SK-N-SH (cell line): ENCODE data around the gene CRYBA1. TPM values are rescaled to one million over a fixed set of nuclear protein-coding genes. Genes with fewer than 3 reads are reported as not detected.

Experiments
- CTCF ChIA-PET: fragments of 300-600, 350-600 bp; formaldehyde crosslinking; extraction: SDS; loops from one replicate; lab custom pipeline; 2021; lab: Yijun Ruan, JAX
- POLR2A ChIA-PET: fragments of 350-600 bp; sonication (Branson Sonifier 250); formaldehyde crosslinking; extraction: SDS; loops from one replicate; lab custom pipeline; 2020; ENCODE audit warnings: antibody characterized with exemption, inconsistent platforms; lab: Yijun Ruan, JAX
- DNase-seq: peaks from one replicate; pipeline ENCODE4 v3.0.0; 2012
- H2AFZ ChIP-seq: fragments of 200-600 bp; sonication (generic); 2 replicates; pipeline ENCODE4 v1.8.1; 2016; ENCODE audit warnings: antibody characterized with exemption, mild to moderate bottlenecking, low read depth
- H3F3A ChIP-seq: fragments of 200-600 bp; sonication (generic); replicated peaks from 2 replicates; pipeline ENCODE3; 2016; ENCODE audit warnings: antibody characterized with exemption, mild to moderate bottlenecking; ENCODE audit not compliant: insufficient read depth
- H3K27ac ChIP-seq, 2 experiments: fragments of 200-500 bp in 1 of 2; fragments of 200-600 bp in 1 of 2; sonication (Bioruptor generic) in 1 of 2; sonication (generic), shearing (Covaris generic) in 1 of 2; 2 replicates each; pipeline versions ENCODE4 v1.5.1 to v1.6.1; 2014 to 2016; ENCODE audit warnings: low read depth in 2 of 2, inconsistent platforms in 1 of 2, low read length in 1 of 2, mild to moderate bottlenecking in 1 of 2, mixed read lengths in 1 of 2
- H3K27me3 ChIP-seq: fragments of 200-600 bp; sonication (generic), shearing (Covaris generic); 2 replicates; pipeline ENCODE4 v1.6.1; 2016; ENCODE audit warnings: mixed run types; ENCODE audit not compliant: insufficient read depth
- H3K36me3 ChIP-seq, 2 experiments: fragments of 200-500 bp in 1 of 2; fragments of 200-600 bp in 1 of 2; sonication (Bioruptor generic) in 1 of 2; sonication (generic) in 1 of 2; replicated peaks in 1 of 2; 2 replicates each; pipeline versions ENCODE3 to v1.5.1; 2014 to 2016; ENCODE audit warnings: low read length in 1 of 2, mild to moderate bottlenecking in 1 of 2; ENCODE audit not compliant: insufficient read depth in 2 of 2, control insufficient read depth in 1 of 2
- H3K4me1 ChIP-seq, 2 experiments: fragments of 200-500 bp in 1 of 2; fragments of 200-600 bp in 1 of 2; sonication (Bioruptor generic) in 1 of 2; sonication (generic), shearing (Covaris generic) in 1 of 2; 2 replicates each; pipeline versions ENCODE4 v1.5.1 to v1.6.1; 2014 to 2016; ENCODE audit warnings: low read depth in 1 of 2, low read length in 1 of 2, mixed run types in 1 of 2; ENCODE audit not compliant: insufficient read depth in 2 of 2, control insufficient read depth in 1 of 2
- H3K4me2 ChIP-seq: fragments of 200-600 bp; sonication (generic), shearing (Covaris generic); 2 replicates; pipeline ENCODE4 v1.6.1; 2017; ENCODE audit warnings: mixed run types
- H3K4me3 ChIP-seq, 2 experiments: fragments of 200-500 bp in 1 of 2; fragments of 200-600 bp in 1 of 2; sonication (Bioruptor generic) in 1 of 2; sonication (generic), shearing (Covaris generic) in 1 of 2; 2 replicates each; pipeline versions ENCODE4 v1.5.1 to v1.8.1; 2014 to 2016; ENCODE audit warnings: low read depth in 2 of 2, inconsistent platforms in 1 of 2, low read length in 1 of 2, mild to moderate bottlenecking in 1 of 2, mixed read lengths in 1 of 2, moderate library complexity in 1 of 2
- H3K79me2 ChIP-seq: fragments of 200-600 bp; sonication (generic); 2 replicates; pipeline ENCODE4 v1.8.1; 2017; ENCODE audit warnings: mild to moderate bottlenecking; ENCODE audit not compliant: insufficient read depth
- H3K9ac ChIP-seq: fragments of 200-600 bp; sonication (generic); 2 replicates; pipeline ENCODE4 v1.6.1; 2017; ENCODE audit warnings: mixed run types
- H3K9me2 ChIP-seq: fragments of 200-600 bp; sonication (generic); 2 replicates; pipeline ENCODE4 v1.6.1; 2017; ENCODE audit warnings: mixed run types
- H3K9me3 ChIP-seq: fragments of 200-600 bp; sonication (generic); 2 replicates; pipeline ENCODE4 v1.6.1; 2017; ENCODE audit warnings: mixed run types, mild to moderate bottlenecking, moderate library complexity
- H4K20me1 ChIP-seq: fragments of 200-600 bp; sonication (generic); 2 replicates; pipeline ENCODE4 v1.6.1; 2017; ENCODE audit warnings: mild to moderate bottlenecking, mixed run types; ENCODE audit not compliant: insufficient read depth
- CHD2 ChIP-seq: fragments of 150-350 bp; IDR thresholded peaks from 2 replicates; pipeline ENCODE4 v1.6.1; 2018; ENCODE audit warnings: low read length; ENCODE audit not compliant: partially characterized antibody
- CTCF ChIP-seq: fragments of 200-600 bp; sonication (generic); IDR thresholded peaks from 2 replicates; pipeline ENCODE4 v1.6.1; 2017; ENCODE audit warnings: antibody characterized with exemption, mild to moderate bottlenecking, moderate library complexity
- EP300 ChIP-seq, 2 experiments: IDR thresholded peaks; 2 replicates each; pipeline versions ENCODE4 v1.4.0 to v1.6.1; 2012; ENCODE audit warnings: borderline replicate concordance in 1 of 2, low read depth in 1 of 2, low read length in 1 of 2
- FOXJ3 ChIP-seq: sonication (generic); formaldehyde crosslinking; IDR thresholded peaks from 2 replicates; pipeline ENCODE4 v1.5.1; 2020; ENCODE audit warnings: mild to moderate bottlenecking, missing genetic modification reagents
- GABPA ChIP-seq: IDR thresholded peaks from 2 replicates; pipeline ENCODE4 v1.4.0; 2012; ENCODE audit warnings: low read depth, mild to moderate bottlenecking
- GATA2 ChIP-seq: sonication (generic); formaldehyde crosslinking; IDR thresholded peaks from 2 replicates; pipeline ENCODE4 v1.5.0; 2020; ENCODE audit warnings: mild to moderate bottlenecking, missing genetic modification reagents
- JUND ChIP-seq: IDR thresholded peaks from 2 replicates; pipeline ENCODE4 v1.4.0; 2012
- MEF2A ChIP-seq: IDR thresholded peaks from 2 replicates; pipeline ENCODE4 v1.4.0; 2012; ENCODE audit warnings: low read depth, borderline replicate concordance
- RAD21 ChIP-seq: IDR thresholded peaks from 2 replicates; pipeline ENCODE4 v1.6.1; 2012; ENCODE audit warnings: mild to moderate bottlenecking, low read length
- RXRA ChIP-seq: IDR thresholded peaks from 2 replicates; pipeline ENCODE4 v1.4.0; 2012; ENCODE audit warnings: low read depth, mild to moderate bottlenecking, borderline replicate concordance
- SIN3A ChIP-seq: IDR thresholded peaks from 2 replicates; pipeline ENCODE4 v1.6.1; 2012; ENCODE audit warnings: low read depth, mild to moderate bottlenecking, low read length, moderate library complexity, borderline replicate concordance
- TAF1 ChIP-seq: IDR thresholded peaks from 2 replicates; pipeline ENCODE4 v1.6.1; 2012; ENCODE audit warnings: low read depth, mild to moderate bottlenecking, low read length, moderate library complexity, borderline replicate concordance
- TCF12 ChIP-seq: IDR thresholded peaks from 2 replicates; pipeline ENCODE4 v1.4.0; 2012
- TEAD4 ChIP-seq: IDR thresholded peaks from 2 replicates; pipeline ENCODE4 v1.4.0; 2012; ENCODE audit warnings: mild to moderate bottlenecking, borderline replicate concordance; ENCODE audit not compliant: insufficient read depth
- WGBS: methylation state at CpG from one replicate; pipeline ENCODE4 v1.1.6; 2017; ENCODE audit warnings: low lambda C conversion rate; 5-methylcytosine and 5-hydroxymethylcytosine counted together
- polyA plus RNA-seq, 3 experiments: library from polyadenylated mRNA; depleted of rRNA; stranded (reverse); fragments of >200 nt; gene quantifications; 2 replicates each; pipeline ENCODE4 v1.2.3, GENCODE V29; 2012

Gene CRYBA1
- polyA plus RNA-seq, 1 of the 3 experiments (the other 2 are of a cell fraction): not detected

DNA sequence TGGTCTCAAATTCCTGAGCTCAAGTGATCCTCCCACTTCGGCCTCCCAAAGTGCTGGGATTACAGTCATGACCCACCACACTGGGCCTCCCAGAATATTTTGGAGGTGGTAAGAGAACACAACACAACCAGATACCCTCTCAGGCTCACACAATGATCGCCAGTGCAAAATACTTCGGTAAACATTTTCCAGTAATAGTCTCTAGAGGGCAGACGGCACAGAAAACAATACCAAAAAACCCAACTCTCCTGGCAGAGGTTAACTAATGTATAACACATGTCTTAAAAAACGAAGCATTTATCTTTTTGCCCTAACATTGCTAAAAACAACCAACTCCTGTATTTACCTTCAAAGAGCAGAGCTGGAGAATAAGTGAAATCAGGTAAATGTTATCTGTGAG, 36.8 kb downstream of the CRYBA1 start:
- ChIA-PET CTCF (interaction anchor here (1.1 to 1.8 kb wide), 8 partner anchors 8 to 290 kb away, joined by 3 to 12 read pairs (median 4); partner anchors contain the start of gene MYO18A), POLR2A (no interaction called here)
- H3K9me2 ChIP-seq: no peaks in the 10 kb centered on the region; the same call in 1 of the 2 replicates
- WGBS: 38% methylated on average over 5 of the region's 5 CpGs
- H3K27me3 ChIP-seq: no peaks in the 10 kb centered on the region
- no peak overlapping the region for H2AFZ ChIP-seq
- H3K79me2 ChIP-seq: peaks cover 100% of the 10 kb centered on the region
- H3K4me2 ChIP-seq: peak overlapping the region; percentile 36; the same call in 1 of the 2 replicates
- peaks cover 47 to 94% of the 10 kb centered on the region in 2 experiments for H3K36me3 ChIP-seq
- no peaks in the 10 kb centered on the region for H3K9me3 ChIP-seq
- no peak overlapping the region for H3K4me3 ChIP-seq
- H3F3A ChIP-seq: peaks cover 26% of the 10 kb centered on the region
- H3K27ac ChIP-seq: peak overlapping the region; percentile 4 to 64; a peak in 3 of 4 replicates
- TF ChIP-seq GABPA (no peak), TAF1 (no peak), TCF12 (peak; percentile 40), RXRA (no peak), CTCF (peak; percentile 51), FOXJ3 (CRISPR knock-in tag) (no peak), CHD2 (no peak), MEF2A (no peak), RAD21 (peak; percentile 16; the same call in 1 of the 2 replicates), JUND (no peak)
- H3K4me1 ChIP-seq: peaks cover 0 to 13% of the 10 kb centered on the region in 2 experiments; a peak in 2 of 4 replicates
- peaks cover 100% of the 10 kb centered on the region for H4K20me1 ChIP-seq
- no peak overlapping the region for H3K9ac ChIP-seq
- peak; percentile 49 for DNase-seq

DNA sequence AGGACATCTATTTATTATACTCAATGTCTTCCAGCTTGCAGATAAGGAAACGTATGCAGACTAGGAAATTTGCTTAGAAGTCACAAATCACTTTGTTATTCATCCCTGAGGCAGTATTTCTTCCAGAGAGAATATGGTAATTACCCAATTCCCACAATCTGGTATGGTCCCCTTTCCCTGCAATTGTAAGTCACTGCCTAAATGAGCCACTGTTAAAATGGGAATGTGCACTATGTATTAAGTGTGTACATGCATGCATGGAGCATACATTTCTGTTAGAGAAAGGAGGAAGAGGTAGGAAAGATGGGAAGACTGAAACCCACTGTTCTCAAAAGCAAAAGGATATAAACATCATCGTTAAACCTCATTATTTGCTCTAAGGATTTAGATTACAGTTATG, 37.3 kb downstream of the CRYBA1 start:
- ChIA-PET POLR2A (no interaction called here), CTCF (interaction anchor here (1.1 to 1.8 kb wide), 6 partner anchors 8 to 289 kb away, joined by 3 to 12 read pairs (median 4); no protein-coding TSS in a partner anchor)
- Histone ChIP-seq H3K9ac (no peak overlapping the region), H3K4me3 (no peak overlapping the region), H3K79me2 (peaks cover 100% of the 10 kb centered on the region), H3K4me2 (peak overlapping the region; percentile 36), H2AFZ (no peak overlapping the region), H3K9me2 (no peaks in the 10 kb centered on the region; the same call in 1 of the 2 replicates), H3F3A (peaks cover 26% of the 10 kb centered on the region), H3K36me3 (peaks cover 42 to 95% of the 10 kb centered on the region in 2 experiments), H3K27ac (peak overlapping the region; percentile 4 to 64; a peak in 3 of 4 replicates), H3K27me3 (no peaks in the 10 kb centered on the region), H4K20me1 (peaks cover 100% of the 10 kb centered on the region), H3K4me1 (peaks cover under 1 to 16% of the 10 kb centered on the region in 2 experiments; a peak in 3 of 4 replicates), H3K9me3 (no peaks in the 10 kb centered on the region)
- WGBS: 49% methylated on average over 2 of the region's 2 CpGs
- TF ChIP-seq EP300 (IDR thresholded peaks at IDR 0.05; ENCODE audit: borderline replicate concordance in 1 of 2, low read depth in 1 of 2, low read length in 1 of 2): peak in 1 of 2 experiments; percentile 36; a peak in 1 of 4 replicates
- no peak for TF ChIP-seq TEAD4
- 0 out of 2 replicates have a peak, but pooled peaks have one; percentile 13 for TF ChIP-seq GATA2 (CRISPR knock-in tag)
- TF ChIP-seq SIN3A: no peak
- DNase-seq: peak; percentile 36
